Lung (tissue), 12 donors: Measurements from ENCODE around the gene IGSF21. TPM values are rescaled to one million over a fixed set of nuclear protein-coding genes. Genes with fewer than 3 reads are reported as not detected.
A peak's percentile ranks its signal among the peaks of the same experiment; 100 is the strongest.

ENCODE experiments used
- ATAC-seq: fragments of 200-7000 bp; cut with Tn5 transposase; one replicate; pipeline ENCODE4 v1.9.1; 2020; ENCODE audit warnings: moderate number of reproducible peaks; ENCODE audit not compliant: insufficient read depth, low FRiP score
- DNase-seq, 3 donors: peaks; one replicate each; pipeline ENCODE4 v3.0.0-alpha.2; 2013 to 2017
- H3K27ac ChIP-seq, 2 donors: one replicate each; pipeline ENCODE4 v1.5.1; 2013; ENCODE audit warnings: mild to moderate bottlenecking in 2 of 2, moderate library complexity in 2 of 2, control low read depth in 1 of 2, inconsistent platforms in 1 of 2, low read depth in 1 of 2, low read length in 1 of 2
- H3K27me3 ChIP-seq, 3 donors: one replicate each; pipeline ENCODE4 v1.5.1; 2013; ENCODE audit warnings: low read length in 2 of 3; ENCODE audit not compliant: control insufficient read depth in 3 of 3, insufficient read depth in 3 of 3
- H3K36me3 ChIP-seq, 4 donors: one replicate each; pipeline ENCODE4 v1.5.1; 2013; ENCODE audit warnings: low read length in 4 of 4, mild to moderate bottlenecking in 1 of 4, moderate library complexity in 1 of 4; ENCODE audit not compliant: control insufficient read depth in 4 of 4, insufficient read depth in 4 of 4
- H3K4me1 ChIP-seq, 5 donors: one replicate each; pipeline ENCODE4 v1.5.1; 2013; ENCODE audit warnings: low read length in 5 of 5, mild to moderate bottlenecking in 2 of 5, moderate library complexity in 1 of 5; ENCODE audit not compliant: control insufficient read depth in 5 of 5, insufficient read depth in 5 of 5
- H3K4me3 ChIP-seq: one replicate; pipeline ENCODE4 v1.5.1; 2013; ENCODE audit warnings: mild to moderate bottlenecking, control low read depth, moderate library complexity
- H3K9ac ChIP-seq, 2 donors: one replicate each; pipeline ENCODE4 v1.5.1; 2013; ENCODE audit warnings: low read length in 2 of 2, control low read depth in 1 of 2; ENCODE audit not compliant: insufficient read depth in 1 of 2
- H3K9me3 ChIP-seq, 4 donors: one replicate each; pipeline ENCODE4 v1.5.1; 2013; ENCODE audit warnings: low read length in 3 of 4, mild to moderate bottlenecking in 1 of 4, moderate library complexity in 1 of 4; ENCODE audit not compliant: control insufficient read depth in 4 of 4, insufficient read depth in 3 of 4
- WGBS, 2 donors: extraction: QIAGEN DNeasy Blood & Tissue Kit; methylation state at CpG; one replicate each; pipeline ENCODE4 v1.1.7; 2013; 5-methylcytosine and 5-hydroxymethylcytosine counted together
- polyA plus RNA-seq, 2 donors: library from polyadenylated mRNA; stranded (reverse); fragments of 200-250 nt; gene quantifications; one replicate each; pipeline ENCODE4 v1.2.1, GENCODE V29; 2013
- total RNA-seq, 2 donors: library from RNA; depleted of rRNA in 1 of 2; stranded (reverse); fragments of >200 nt in 1 of 2; gene quantifications; one replicate each; pipeline ENCODE4 v1.2.1, GENCODE V29; 2014 to 2021
- TF ChIP-seq, protein P1 (sequence below): IDR thresholded peaks from 2 replicates; pipeline ENCODE4 v1.5.1; 2012; ENCODE audit warnings: mild to moderate bottlenecking; ENCODE audit errors: control extremely low read depth, extremely low read depth
- donor health status: control.
- donor health status: control.
- donor health status: Bipolar disorder and iron deficiency.
- donor health status: healthy.
- donor health status: DM: yes; HTN: yes; CAD: no.

Gene IGSF21
- total and polyA plus RNA-seq, 4 donors: 0.18 to 2.6 (median 0.62) TPM

DNA sequence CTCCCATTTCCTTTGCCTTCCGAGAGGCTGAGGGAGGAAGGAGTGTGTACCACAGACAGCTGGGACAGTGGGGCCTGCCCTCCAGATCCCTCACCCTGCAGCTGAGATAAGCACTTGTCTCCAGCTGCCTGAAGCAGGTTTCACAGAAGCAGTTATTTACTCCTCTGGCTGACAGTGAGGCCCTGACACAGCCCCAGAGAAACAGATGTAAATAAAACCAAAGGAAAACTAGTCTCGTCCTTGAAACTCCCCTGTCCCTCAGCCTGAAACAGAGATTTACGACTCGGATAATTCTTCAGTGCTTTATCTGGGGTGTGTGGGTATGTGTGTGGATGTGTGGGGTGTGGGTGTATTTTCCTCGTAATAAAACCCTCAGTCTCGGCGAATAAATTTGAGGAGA is 181.1 kb downstream of the IGSF21 start:
- Histone ChIP-seq H3K9me3 (peaks cover 0 to 3% (median 0%) of the 10 kb centered on the region in 4 donors), H3K27ac (no peak overlapping the region), H3K4me3 (no peak overlapping the region), H3K36me3 (no peaks in the 10 kb centered on the region), H3K4me1 (no peaks in the 10 kb centered on the region), H3K27me3 (peaks cover 0 to 60% (median 10%) of the 10 kb centered on the region in 3 donors), H3K9ac (no peak overlapping the region)
- DNase-seq: no peak
- TF ChIP-seq, protein P1, sequence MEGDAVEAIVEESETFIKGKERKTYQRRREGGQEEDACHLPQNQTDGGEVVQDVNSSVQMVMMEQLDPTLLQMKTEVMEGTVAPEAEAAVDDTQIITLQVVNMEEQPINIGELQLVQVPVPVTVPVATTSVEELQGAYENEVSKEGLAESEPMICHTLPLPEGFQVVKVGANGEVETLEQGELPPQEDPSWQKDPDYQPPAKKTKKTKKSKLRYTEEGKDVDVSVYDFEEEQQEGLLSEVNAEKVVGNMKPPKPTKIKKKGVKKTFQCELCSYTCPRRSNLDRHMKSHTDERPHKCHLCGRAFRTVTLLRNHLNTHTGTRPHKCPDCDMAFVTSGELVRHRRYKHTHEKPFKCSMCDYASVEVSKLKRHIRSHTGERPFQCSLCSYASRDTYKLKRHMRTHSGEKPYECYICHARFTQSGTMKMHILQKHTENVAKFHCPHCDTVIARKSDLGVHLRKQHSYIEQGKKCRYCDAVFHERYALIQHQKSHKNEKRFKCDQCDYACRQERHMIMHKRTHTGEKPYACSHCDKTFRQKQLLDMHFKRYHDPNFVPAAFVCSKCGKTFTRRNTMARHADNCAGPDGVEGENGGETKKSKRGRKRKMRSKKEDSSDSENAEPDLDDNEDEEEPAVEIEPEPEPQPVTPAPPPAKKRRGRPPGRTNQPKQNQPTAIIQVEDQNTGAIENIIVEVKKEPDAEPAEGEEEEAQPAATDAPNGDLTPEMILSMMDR: no peak
- no peak for ATAC-seq
- 48 to 52% methylated on average over 7 of the region's 7 CpGs for WGBS, 2 donors

DNA sequence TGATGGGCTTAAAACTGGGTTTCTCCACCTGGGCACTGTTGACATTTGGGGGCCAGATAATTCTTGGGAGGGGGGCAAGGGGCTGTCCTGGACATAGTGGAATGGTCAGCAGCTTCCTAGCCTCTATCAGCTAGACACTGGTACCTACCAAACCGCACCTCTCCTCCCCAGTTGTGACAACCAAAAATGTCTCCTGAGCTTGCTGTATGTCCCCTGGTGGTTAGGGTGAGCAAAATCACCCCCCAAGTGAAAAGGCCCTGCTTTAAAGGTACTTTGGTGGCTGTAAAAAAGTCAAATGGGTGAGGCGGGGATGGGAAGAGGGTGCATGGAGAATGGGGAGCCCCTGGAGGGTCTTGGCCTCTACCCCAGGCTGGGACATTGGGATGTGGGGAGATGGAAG is 182.0 kb downstream of the IGSF21 start:
- Histone ChIP-seq H3K9ac (no peak overlapping the region), H3K36me3 (no peaks in the 10 kb centered on the region), H3K27ac (no peak overlapping the region), H3K4me3 (no peak overlapping the region), H3K27me3 (peaks cover 0 to 55% (median 3%) of the 10 kb centered on the region in 3 donors), H3K9me3 (peaks cover 0 to 5% (median 0%) of the 10 kb centered on the region in 4 donors), H3K4me1 (no peaks in the 10 kb centered on the region)
- ATAC-seq (no peak), DNase-seq (no peak)
- TF ChIP-seq, protein P1: no peak
- WGBS, 2 donors: 85 to 93% methylated on average over 2 of the region's 2 CpGs

DNA sequence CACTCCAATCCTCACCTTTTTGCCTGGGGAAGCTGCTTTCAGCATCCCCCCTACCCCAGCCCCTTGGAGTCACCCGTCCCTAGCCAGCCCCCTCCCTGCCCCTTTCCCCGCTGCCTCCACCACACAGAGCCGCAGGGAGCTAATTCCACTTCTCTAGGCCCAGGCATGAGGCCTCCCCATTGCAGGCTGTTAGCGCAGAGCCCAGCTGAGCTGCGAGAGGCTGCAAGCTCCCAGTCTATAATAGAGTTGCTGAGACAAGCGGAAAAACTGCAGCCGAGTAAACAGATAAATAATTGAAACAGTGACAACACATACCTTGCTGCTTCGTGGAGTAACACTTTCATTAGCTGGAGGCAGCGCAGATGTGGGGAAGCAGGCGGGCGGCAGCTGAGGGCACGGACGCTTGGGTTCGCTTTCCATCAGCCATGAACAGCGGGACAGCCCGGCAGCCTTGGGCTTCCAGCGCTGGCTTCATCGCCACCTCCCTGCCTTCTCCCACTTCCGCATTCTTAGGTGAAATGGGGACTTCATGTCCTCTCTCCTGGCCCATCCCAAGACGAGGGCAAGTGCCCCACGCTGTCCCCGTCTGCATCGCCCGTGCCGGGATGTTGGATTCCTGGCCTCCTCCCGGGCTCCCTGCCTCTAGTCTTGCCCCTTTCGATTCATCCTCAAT is 183.3 kb downstream of the IGSF21 start:
- ATAC-seq (no peak), DNase-seq (peak in 1 of 3 donors; percentile 4)
- H3K9me3 ChIP-seq: peaks cover 0 to 5% (median 0%) of the 10 kb centered on the region in 4 donors
- peaks cover 0 to 52% (median under 1%) of the 10 kb centered on the region in 3 donors for H3K27me3 ChIP-seq
- H3K4me3 ChIP-seq: no peak overlapping the region
- no peaks in the 10 kb centered on the region for H3K36me3 ChIP-seq
- H3K9ac ChIP-seq: no peak overlapping the region
- no peak overlapping the region for H3K27ac ChIP-seq
- H3K4me1 ChIP-seq: no peaks in the 10 kb centered on the region
- WGBS, 2 donors: 55 to 61% methylated on average over 27 of the region's 27 CpGs
- TF ChIP-seq, protein P1: no peak
